ENCODE results near the gene DENND2C. TPM values are rescaled to one million over a fixed set of nuclear protein-coding genes. Genes with fewer than 3 reads are reported as not detected.

The DENND2C gene, protein sequence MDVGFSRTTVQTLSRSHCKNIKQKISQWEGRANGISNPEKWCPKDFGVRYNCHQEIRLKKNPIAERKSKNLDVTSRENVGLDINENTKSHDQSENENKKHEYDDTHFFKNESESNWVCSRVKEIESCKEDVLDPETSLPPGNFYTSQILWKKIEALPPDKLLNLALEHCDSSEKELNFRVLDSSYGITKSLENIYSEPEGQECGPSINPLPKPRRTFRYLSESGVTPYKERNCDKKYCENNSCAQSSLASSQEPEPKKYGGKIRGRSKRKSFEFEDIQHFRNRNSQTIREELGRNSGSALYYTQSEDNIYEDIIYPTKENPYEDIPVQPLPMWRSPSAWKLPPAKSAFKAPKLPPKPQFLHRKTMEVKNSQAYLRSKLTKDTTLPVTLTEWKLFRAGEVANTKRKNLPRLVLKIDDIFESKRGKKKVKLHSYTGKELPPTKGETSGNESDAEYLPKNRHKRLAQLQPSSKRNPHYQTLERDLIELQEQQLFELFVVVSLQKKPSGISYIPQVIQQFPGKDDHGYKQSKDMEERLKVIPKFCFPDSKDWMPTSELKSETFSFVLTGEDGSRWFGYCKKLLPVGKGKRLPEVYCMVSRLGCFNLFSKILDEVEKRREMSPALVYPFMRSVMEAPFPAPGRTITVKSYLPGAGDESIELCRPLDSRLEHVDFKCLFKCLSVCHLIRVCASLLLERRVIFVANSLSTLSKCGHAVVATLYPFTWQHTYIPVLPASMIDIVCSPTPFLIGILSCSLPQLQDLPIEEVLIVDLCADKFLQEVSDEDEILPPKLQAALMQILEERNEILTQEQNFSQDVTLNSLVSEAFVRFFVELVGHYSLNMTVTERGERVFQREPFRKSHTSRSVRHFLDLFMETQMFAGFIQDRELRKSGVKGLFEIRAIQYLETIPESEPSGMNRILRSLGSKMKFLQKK
- total RNA-seq (ENCODE audit: low replicate concordance): 3.6 and 8.8 TPM in 2 replicates
- long read RNA-seq, partial matches to known transcripts: 7 of 16 reads
- long read RNA-seq, other reads (novel, unspliced or antisense): 9 of 16 reads

DNA sequence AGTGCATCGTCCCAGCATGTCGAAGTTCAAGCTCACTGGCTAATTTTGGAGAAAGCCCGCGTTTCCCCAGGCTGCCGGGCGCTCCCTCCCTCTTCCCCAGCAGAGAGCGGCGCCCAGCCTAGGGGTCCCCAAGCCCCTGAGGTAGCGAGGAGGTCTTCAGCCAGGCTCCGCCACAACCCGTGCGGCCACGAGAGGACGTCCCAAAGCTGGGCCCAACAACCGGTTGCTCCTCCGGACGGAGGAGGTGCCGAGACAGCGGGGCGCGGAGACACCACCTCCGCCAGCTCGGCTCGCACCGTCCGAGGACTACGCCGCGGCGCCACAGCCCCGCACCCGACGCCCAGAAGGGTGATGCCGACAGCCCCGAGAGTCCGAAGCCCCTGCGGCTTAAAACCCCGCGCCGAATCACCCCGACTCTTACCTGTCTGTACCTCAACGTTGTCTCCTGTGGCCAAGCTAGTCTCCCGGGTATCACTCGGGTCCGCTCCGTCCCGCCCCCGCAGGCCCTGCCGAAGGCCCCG is at the start of gene DENND2C:
TSS of gene DENND2C (minus strand) at position 488 of the 521 bp plus-strand sequence. CDS start 44,065 bp downstream, outside the sequence.
- H3K27me3 Mint-ChIP-seq: peaks cover 43% of the 10 kb centered on the region
- H3K4me3 Mint-ChIP-seq: peak within 1 kb of the TSS; percentile 98

DNA sequence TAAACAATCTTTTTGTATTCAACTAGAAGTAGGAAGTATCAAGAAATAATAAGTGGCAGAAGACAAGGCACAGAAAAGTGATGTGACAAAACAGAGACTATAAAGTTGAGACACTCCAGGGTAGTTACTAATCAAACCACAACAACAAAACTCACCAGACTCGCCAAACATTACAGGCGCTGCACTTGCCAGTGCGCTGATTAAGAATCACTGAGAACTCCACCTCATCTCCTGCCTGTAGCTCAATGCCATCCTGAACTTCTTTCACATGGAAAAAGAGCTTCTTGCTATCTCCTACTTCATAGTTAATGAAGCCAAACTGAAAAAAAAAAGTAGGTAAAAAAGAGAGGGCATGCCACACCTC is 49.6 kb upstream of the DENND2C start:
- H3K4me1 Mint-ChIP-seq (ENCODE audit: unreplicated experiment): peaks cover 14% of the 10 kb centered on the region
- H3K4me3 Mint-ChIP-seq: peak overlapping the region; percentile 53
- no peak for DNase-seq (ENCODE audit: extremely low spot score, unreplicated experiment)

More for the DNA sequence above, at the start of gene DENND2C:
- TF ChIP-seq, protein P1, sequence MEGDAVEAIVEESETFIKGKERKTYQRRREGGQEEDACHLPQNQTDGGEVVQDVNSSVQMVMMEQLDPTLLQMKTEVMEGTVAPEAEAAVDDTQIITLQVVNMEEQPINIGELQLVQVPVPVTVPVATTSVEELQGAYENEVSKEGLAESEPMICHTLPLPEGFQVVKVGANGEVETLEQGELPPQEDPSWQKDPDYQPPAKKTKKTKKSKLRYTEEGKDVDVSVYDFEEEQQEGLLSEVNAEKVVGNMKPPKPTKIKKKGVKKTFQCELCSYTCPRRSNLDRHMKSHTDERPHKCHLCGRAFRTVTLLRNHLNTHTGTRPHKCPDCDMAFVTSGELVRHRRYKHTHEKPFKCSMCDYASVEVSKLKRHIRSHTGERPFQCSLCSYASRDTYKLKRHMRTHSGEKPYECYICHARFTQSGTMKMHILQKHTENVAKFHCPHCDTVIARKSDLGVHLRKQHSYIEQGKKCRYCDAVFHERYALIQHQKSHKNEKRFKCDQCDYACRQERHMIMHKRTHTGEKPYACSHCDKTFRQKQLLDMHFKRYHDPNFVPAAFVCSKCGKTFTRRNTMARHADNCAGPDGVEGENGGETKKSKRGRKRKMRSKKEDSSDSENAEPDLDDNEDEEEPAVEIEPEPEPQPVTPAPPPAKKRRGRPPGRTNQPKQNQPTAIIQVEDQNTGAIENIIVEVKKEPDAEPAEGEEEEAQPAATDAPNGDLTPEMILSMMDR (conservative IDR thresholded peaks at IDR 0.05): no peak
- no peaks in the 10 kb centered on the region for H3K9me3 Mint-ChIP-seq
- H3K36me3 Mint-ChIP-seq: no peaks in the 10 kb centered on the region
- peak; percentile 85 for DNase-seq (ENCODE audit: extremely low spot score, unreplicated experiment)
- peak within 1 kb of the TSS; percentile 100 for H3K27ac Mint-ChIP-seq
- H3K4me1 Mint-ChIP-seq (ENCODE audit: unreplicated experiment): peaks cover 10% of the 10 kb centered on the region

DNA sequence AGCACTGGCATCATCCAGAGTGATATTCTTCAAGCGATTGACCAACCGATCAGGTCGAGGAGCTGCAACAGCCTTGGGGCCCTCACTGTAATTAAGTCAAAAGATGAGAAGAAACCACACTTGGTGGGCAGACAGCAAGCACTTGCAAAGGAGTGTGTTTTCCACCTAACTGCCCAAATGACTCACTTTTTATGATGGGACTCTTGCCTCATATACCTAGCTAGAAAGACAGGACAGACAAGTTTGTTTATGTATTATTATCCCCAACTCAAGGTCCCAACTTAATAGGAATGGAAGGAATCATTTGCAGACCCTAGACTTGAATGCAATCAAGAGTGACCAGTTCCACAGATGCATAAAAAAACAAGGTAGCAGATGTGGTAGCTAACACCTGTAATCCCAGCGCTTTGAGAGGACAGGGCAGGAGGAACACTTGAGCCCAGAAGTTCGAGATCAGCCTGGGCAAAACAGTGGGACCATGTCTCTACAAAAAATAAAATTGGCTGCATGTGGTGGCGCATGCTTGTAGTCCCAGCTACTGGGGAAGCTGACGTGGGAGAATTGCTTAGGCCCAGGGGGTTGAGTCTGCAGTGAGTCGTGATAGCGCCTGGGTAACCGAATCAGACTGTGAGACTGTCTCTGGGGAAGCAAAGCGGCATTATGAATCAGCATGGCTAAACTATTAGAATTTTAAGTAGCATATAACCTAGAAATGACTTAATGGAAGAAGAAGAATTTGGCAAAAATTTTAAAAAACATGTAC is 49.0 kb upstream of the DENND2C start:
- TF ChIP-seq, protein P1 (conservative IDR thresholded peaks at IDR 0.05): no peak
- Mint-ChIP-seq H3K4me3 (no peak overlapping the region), H3K4me1 (ENCODE audit: unreplicated experiment) (peaks cover 14% of the 10 kb centered on the region), H3K27me3 (no peaks in the 10 kb centered on the region), H3K27ac (peak overlapping the region; percentile 90), H3K36me3 (peaks cover 43% of the 10 kb centered on the region), H3K9me3 (no peaks in the 10 kb centered on the region)
- DNase-seq (ENCODE audit: extremely low spot score, unreplicated experiment): no peak

More for the DNA sequence above, 49.6 kb upstream of the DENND2C start:
- peaks cover 47% of the 10 kb centered on the region for H3K36me3 Mint-ChIP-seq
- TF ChIP-seq, protein P1 (conservative IDR thresholded peaks at IDR 0.05): no peak
- H3K9me3 Mint-ChIP-seq: no peaks in the 10 kb centered on the region
- H3K27me3 Mint-ChIP-seq: no peaks in the 10 kb centered on the region
- H3K27ac Mint-ChIP-seq: peak overlapping the region; percentile 90

DNA sequence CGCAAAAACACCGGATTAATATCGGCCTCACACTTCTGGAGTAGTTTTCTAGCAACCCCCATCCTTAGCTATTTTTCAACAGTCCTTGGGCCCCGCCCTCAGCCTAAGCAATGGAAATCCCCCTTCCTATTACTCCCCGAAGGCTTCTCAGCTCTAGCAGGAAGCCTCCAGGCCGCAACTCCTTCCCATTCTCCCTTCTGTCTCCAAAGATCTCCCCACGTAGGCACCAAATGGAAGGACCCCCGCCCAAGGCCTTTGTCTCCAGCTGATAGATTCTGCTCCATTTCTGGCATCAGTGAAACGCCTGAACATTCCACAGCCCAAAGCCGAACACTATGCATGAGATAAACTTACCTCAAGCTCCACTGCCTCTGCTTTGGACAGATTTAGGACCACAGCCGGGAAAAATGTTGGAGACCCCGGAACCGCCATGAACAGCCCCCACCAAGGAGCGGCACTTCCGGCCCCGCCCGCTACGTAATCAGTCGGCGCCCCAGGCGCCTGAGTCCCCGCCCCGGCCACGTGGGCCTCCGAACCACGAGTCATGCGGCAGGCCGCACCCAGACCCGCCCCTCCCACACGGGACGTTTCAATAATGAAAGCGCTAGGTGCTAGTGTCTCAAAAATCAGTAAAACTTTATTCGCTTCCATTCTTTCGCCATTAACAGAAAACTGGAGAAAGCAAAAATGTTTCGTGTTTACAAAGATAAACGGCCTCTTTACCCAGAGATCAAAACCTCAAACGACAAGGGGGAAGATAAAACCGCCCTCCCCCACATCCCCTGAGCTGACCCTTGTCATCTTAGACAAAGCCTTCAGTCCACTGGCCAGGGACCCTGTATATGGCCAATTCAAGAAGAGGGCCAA is 46.7 kb upstream of the DENND2C start, which contains the start of gene NRAS:
TSS of gene NRAS (minus strand) at position 468 of the 867 bp plus-strand sequence. CDS start 611 bp downstream, outside the sequence.
- Mint-ChIP-seq H3K36me3 (peaks cover 43% of the 10 kb centered on the region), H3K4me1 (ENCODE audit: unreplicated experiment) (peaks cover 14% of the 10 kb centered on the region), H3K27ac (peak within 1 kb of the TSS; percentile 99), H3K4me3 (peak within 1 kb of the TSS; percentile 96), H3K27me3 (no peaks in the 10 kb centered on the region), H3K9me3 (no peaks in the 10 kb centered on the region)
- DNase-seq (ENCODE audit: extremely low spot score, unreplicated experiment): peak; percentile 94
- TF ChIP-seq, protein P1 (conservative IDR thresholded peaks at IDR 0.05): no peak
